ENCODE data around the gene KMT2E.
"Not testable (repeated sequence)": the region's sequence is repeated elsewhere in the genome, so short reads cannot be mapped to it uniquely, and the experiment has no call there.

The KMT2E gene

GRCh38 chr7:104982308-104983075 lies 31.5 kb upstream of the KMT2E start:
- DNase-seq = no peak

DNA sequence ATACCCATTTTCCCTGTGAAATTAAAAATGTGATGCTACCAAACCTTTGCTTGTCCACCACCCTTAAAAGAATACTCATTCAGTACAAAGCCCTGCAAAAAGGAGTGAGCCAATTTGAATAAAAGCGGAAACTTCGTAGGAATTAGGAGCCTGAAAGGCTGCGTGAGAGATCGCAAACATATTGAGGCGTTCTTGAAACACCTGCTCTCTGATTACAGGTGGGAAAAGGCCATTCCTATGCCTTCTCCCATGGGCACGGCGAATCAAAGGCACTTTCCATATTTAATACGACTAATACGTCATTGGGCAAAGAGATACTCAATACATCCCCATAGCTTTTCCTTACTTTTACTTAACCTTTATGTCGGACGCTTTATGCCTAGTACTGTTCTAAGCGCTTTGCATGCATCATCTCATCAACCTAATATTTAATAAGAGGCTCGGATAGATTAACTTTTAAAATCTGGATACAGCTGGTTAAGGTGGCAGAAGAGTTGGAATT lies 30.9 kb upstream of the KMT2E start:
- no peak for DNase-seq

GRCh38 chr7:104983578-104984539 lies 30.1 kb upstream of the KMT2E start:
- no peak for DNase-seq

DNA sequence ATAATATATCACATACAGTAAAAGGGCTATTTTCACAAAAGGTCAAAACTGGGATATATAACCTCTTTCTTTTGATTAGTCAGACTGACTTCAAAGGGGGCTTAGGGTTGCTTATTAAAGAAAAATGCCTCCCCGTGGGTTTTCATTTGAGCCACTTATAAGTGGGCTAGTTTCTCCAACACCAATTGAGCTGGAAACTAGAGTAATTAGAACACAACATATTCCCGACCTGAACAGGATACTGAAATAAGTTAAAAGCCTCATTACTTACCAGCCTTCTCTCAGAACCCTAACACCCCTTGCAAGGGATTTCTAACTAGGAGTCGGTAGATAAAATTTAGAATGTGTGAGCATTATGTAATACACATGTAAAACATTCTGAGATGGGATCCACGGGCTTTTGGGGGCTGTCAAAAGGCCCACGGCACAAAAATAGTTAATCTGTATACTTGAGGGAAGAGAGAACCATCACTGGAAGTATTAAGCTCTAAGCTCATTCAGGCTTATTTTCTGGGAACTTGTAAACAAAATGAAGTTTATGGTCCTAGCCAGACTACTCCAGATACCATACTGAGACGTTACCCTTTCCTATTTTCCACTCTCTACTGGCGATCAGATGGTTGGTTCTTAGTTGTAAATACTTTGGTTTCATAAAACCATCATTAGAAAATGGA lies 29.3 kb upstream of the KMT2E start:
- no peak for DNase-seq

GRCh38 chr7:104985259-104985617 lies 28.8 kb upstream of the KMT2E start:
- no peak for DNase-seq

GRCh38 chr7:104986628-104987259 lies 27.3 kb upstream of the KMT2E start:
- DNase-seq = no peak

GRCh38 chr7:104987403-104987802 lies 26.6 kb upstream of the KMT2E start:
- DNase-seq = not testable (repeated sequence)

- no peak for DNase-seq
These were observed 23.0 kb upstream of the KMT2E start for GRCh38 chr7:104990983-104991382.

DNA sequence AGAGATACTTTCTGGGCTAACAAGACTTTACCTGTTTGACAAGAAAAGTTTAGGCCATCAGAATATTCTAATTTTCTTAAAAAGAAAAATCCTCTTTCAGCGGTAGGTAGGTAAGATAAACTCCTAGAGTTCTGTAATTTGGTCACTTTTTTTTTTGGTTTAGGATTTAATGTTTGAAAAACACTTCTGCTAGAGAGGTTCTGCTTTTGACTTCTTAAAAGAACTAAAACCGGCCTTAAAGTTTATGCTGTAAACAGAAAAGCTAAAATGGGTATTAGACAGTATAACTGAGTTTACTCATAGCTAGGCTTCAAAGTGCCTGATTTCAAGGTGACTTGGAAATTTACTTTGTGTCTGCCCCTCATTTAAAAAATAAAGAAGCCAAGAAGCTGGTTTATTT lies 21.7 kb upstream of the KMT2E start:
- DNase-seq = no peak

- no peak for DNase-seq
These were observed 20.7 kb upstream of the KMT2E start for GRCh38 chr7:104993217-104993862.

- DNase-seq = no peak
These were observed 15.8 kb upstream of the KMT2E start for GRCh38 chr7:104998040-104998752.

DNA sequence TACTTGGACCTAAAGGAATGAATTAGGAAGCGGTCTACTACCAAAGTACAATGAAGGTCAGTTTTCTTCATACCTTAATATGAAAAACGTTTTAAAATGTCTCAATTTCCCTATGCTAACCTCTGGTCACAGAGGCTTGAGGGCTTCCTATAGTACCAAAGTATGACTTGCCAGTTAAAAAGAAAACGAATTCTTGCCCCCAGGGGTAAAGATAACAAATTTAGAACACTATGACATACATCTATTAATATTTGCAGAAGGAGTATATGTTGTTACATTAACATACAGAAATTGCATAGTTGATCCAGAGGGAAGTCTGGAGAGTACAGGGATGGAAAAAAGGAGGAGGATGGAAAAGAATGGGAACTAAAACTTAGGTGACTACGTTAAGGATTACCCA lies 13.8 kb upstream of the KMT2E start:
- DNase-seq = no peak

DNA sequence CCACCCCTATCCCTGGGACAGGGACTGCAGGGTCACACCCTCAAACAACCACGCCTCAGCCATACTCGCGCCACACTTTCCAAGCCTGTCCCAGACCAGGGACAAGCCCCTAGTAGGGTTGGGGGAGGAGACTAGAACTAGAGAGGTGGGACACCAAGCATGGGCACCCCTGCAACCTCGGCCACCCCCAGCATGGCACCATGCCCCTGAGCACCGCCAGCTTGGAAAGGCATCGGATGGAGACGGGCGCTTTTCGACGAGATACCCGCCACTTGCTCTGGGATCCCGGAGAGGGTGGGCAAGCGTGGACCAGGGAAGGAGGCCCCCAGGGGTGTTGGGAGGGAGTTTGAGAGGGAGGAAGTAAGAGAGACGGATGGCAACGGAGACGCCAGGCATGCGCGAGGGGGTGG lies 13.1 kb upstream of the KMT2E start:
- DNase-seq = no peak

GRCh38 chr7:105001652-105002184 lies 12.3 kb upstream of the KMT2E start:
- no peak for DNase-seq

DNA sequence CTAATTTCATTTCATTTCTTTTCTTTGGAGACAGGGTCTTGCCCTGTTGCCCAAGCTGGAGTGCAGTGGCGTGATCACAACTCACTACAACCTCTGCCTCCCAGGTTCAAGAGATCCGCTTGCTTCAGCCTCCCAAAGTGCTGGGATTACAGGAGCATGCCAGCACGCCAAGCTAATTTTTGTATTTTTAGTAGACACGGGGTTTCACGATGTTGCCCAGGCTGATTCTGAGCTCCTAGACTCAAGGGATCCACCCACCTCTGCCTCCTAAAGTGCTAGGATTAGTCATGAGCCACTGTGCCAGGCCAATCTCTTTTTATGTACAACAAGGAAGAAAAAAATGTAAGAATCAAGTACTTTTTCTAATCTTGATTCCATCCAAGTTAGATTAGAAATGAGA lies 10.7 kb upstream of the KMT2E start:
- DNase-seq = no peak

DNA sequence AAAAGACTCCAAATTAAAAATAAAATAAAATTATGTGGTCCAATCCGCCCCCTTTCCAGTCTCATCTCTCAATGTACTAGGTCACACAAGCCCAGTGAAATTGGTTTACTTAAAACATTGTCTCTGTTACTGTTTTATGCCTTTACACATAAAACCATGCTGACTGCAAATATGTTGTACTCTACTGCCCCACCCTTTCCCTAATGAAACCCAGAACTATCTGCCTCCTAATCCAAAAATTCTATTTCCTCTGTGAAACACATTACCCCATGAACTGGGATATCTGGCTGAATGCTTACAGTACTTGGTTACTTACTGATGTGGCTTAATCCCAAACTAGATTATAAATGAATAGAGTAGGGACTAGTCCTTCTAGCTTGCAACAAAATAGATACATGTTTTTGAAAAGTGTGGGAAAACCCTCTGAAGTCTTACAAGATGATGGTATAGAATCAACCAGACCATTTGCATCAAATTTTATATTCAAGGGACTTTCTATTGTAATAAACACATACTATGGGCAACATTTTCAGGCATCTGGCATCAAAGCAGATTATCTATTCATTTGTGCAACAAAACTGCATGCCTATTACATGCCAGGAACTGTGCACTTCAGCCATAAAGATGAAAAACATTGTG lies 10.0 kb upstream of the KMT2E start:
- DNase-seq = no peak

DNA sequence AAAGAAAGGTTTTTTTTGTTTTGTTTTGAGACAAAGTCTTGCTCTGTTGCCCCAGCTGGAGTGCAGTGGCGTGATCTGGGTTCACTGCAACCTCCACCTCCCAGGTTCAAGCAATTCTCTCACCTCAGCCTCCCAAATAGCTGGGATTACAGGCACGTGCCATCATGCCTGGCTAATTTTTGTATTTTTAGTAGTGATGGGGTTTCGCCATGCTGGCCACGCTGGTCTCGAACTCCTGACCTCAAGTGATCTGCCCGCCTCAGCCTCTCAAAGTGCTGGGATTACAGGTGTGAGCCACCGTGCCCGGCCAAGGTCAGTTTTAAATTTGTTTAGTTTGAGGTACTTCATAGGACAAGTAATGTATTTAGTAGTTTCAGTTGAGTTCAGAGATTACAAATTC lies 9.0 kb upstream of the KMT2E start:
- not testable (repeated sequence) for DNase-seq

- DNase-seq = not testable (repeated sequence)
These were observed 8.5 kb upstream of the KMT2E start for GRCh38 chr7:105005486-105005885.

- DNase-seq = no peak
These were observed 7.5 kb upstream of the KMT2E start for GRCh38 chr7:105006367-105007136.

DNA sequence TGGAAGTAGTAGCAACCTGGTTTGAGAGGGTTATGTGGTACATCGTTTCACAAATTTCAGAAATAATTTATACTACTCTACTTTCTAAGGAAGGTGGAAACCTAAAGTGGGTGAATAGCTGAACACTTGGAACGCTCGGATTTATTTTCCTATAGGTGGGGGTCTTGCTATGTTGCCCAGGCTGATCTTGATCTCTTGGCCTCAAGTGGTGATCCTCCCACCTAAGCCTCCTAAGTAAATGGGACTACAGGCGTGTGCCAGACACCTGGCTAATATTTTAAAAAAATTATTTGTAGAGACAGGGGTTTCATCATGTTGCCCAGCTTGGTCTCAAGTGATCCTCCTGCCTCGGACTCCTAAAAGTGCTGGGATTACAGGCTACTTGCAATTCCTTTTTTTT lies 6.7 kb upstream of the KMT2E start:
- DNase-seq = no peak
